ENCODE data around the gene CERCAM.

- TF ChIP-seq CTCF (IDR thresholded peaks at IDR 0.05; ENCODE audit: poor library complexity, severe bottlenecking): no peak
- TF ChIP-seq EP300 (conservative IDR thresholded peaks at IDR 0.05; ENCODE audit: poor library complexity, severe bottlenecking): no peak
- no peak for TF ChIP-seq POLR2AphosphoS5 (IDR thresholded peaks at IDR 0.05)
- TF ChIP-seq EZH2 (IDR thresholded peaks at IDR 0.05; ENCODE audit: borderline replicate concordance, insufficient read depth, low read length, poor library complexity, severe bottlenecking): no peak
- no peak for TF ChIP-seq REST (IDR thresholded peaks at IDR 0.05; ENCODE audit: borderline replicate concordance)
- TF ChIP-seq SMC3 (conservative IDR thresholded peaks at IDR 0.05; ENCODE audit: poor library complexity): no peak
- TF ChIP-seq MXI1 (conservative IDR thresholded peaks at IDR 0.05; ENCODE audit: poor library complexity, severe bottlenecking): no peak
Measured at GRCh38 chr9:128431207-128431606, 10.6 kb downstream of the CERCAM start.
